ENCODE data around the gene ELP4. TPM values are rescaled to one million over a fixed set of nuclear protein-coding genes. Genes with fewer than 3 reads are reported as not detected.

The ELP4 gene
- total RNA-seq, 1 experiment from 2014 or later = 17.2 TPM

- H3K27ac ChIP-seq (ENCODE audit: low read length) = no peak overlapping the region
- H3K4me3 ChIP-seq (ENCODE audit: low read depth in 2 of 2, low read length in 2 of 2) = no peak overlapping the region
- TF ChIP-seq CTCF (IDR thresholded peaks at IDR 0.05) (no peak), SIN3A (IDR thresholded peaks at IDR 0.05; ENCODE audit: borderline replicate concordance, insufficient read depth, low read depth, low read length) (no peak), REST (IDR thresholded peaks at IDR 0.05; ENCODE audit: insufficient read depth in 1 of 2, low read depth in 2 of 2, low read length in 1 of 2) (no peak), TCF7L2 (IDR thresholded peaks at IDR 0.05; ENCODE audit: low read depth, low read length) (no peak), POLR2AphosphoS5 (IDR thresholded peaks at IDR 0.05; ENCODE audit: low read depth, low read length) (no peak)
- POLR2A ChIA-PET = no interaction called here
- no peaks in the 10 kb centered on the region for H3K27me3 ChIP-seq (ENCODE audit: control insufficient read depth, insufficient read depth, low read length)
- ATAC-seq = no peak
- in situ Hi-C loops (cut with HindIII; ENCODE audit: low pct_unique_long_range_greater_than_20kb, low sequenced_read_pairs) (no loop called here), intact Hi-C loops (cut with micrococcal nuclease; ENCODE audit: unreplicated experiment) (no loop called here)
- H3K4me1 ChIP-seq (ENCODE audit: control insufficient read depth, insufficient read depth, low read length) = no peaks in the 10 kb centered on the region
- BruUV-seq (replicated peaks) = no TSS peak
- CTCF ChIA-PET = no interaction called here
- no peak for DNase-seq (ENCODE audit: low read depth, low spot score)
- H3K36me3 ChIP-seq (ENCODE audit: control insufficient read depth, insufficient read depth, low read length) = no peaks in the 10 kb centered on the region
- no peaks in the 10 kb centered on the region for H3K9me3 ChIP-seq (ENCODE audit: control insufficient read depth, insufficient read depth, low read depth, low read length)
These were observed 146.5 kb downstream of the ELP4 start for GRCh38 chr11:31656051-31656450.

GRCh38 chr11:31657091-31657490 is 147.5 kb downstream of the ELP4 start:
- Histone ChIP-seq H3K27me3 (ENCODE audit: control insufficient read depth, insufficient read depth, low read length) (no peaks in the 10 kb centered on the region), H3K9me3 (ENCODE audit: control insufficient read depth, insufficient read depth, low read depth, low read length) (no peaks in the 10 kb centered on the region), H3K4me1 (ENCODE audit: control insufficient read depth, insufficient read depth, low read length) (no peaks in the 10 kb centered on the region), H3K36me3 (ENCODE audit: control insufficient read depth, insufficient read depth, low read length) (no peaks in the 10 kb centered on the region), H3K27ac (ENCODE audit: low read length) (no peak overlapping the region), H3K4me3 (ENCODE audit: low read depth in 2 of 2, low read length in 2 of 2) (no peak overlapping the region)
- ATAC-seq (no peak), DNase-seq (ENCODE audit: low read depth, low spot score) (no peak)
- no TSS peak for BruUV-seq (replicated peaks)
- ChIA-PET POLR2A (no interaction called here), CTCF (no interaction called here)
- intact Hi-C loops (cut with micrococcal nuclease; ENCODE audit: unreplicated experiment) = no loop called here
- TF ChIP-seq SIN3A (IDR thresholded peaks at IDR 0.05; ENCODE audit: borderline replicate concordance, insufficient read depth, low read depth, low read length) = no peak
- TF ChIP-seq TCF7L2 (IDR thresholded peaks at IDR 0.05; ENCODE audit: low read depth, low read length) = no peak
- TF ChIP-seq CTCF (IDR thresholded peaks at IDR 0.05) = no peak
- no peak for TF ChIP-seq REST (IDR thresholded peaks at IDR 0.05; ENCODE audit: insufficient read depth in 1 of 2, low read depth in 2 of 2, low read length in 1 of 2)
- TF ChIP-seq POLR2AphosphoS5 (IDR thresholded peaks at IDR 0.05; ENCODE audit: low read depth, low read length) = no peak
- in situ Hi-C loops (cut with HindIII; ENCODE audit: low pct_unique_long_range_greater_than_20kb, low sequenced_read_pairs) = no loop called here
